Endothelial cell of coronary artery (primary cell): Measurements from ENCODE around the gene PHF23. TPM values are rescaled to one million over a fixed set of nuclear protein-coding genes. Genes with fewer than 3 reads are reported as not detected.

Experiments used
- total RNA-seq: library from RNA; depleted of rRNA; stranded (reverse); fragments of >200 nt; gene quantifications from 2 replicates; pipeline ENCODE4 v1.2.3, GENCODE V29; 2014

The PHF23 gene
- total RNA-seq, result 37.7 and 45.1 TPM in 2 replicates

GRCh38 chr17:7239091-7240027, at the start of gene PHF23:
PHF23 (minus strand) TSS chr17:7239457; CDS start chr17:7239279, 178 bp downstream.

GRCh38 chr17:7281074-7281952, 42.1 kb upstream of the PHF23 start, which contains the start of gene SLC2A4:
SLC2A4 (plus strand) TSS chr17:7281718; CDS start chr17:7281935, 217 bp downstream.

GRCh38 chr17:7262192-7262934, 23.1 kb upstream of the PHF23 start, which contains the start of gene CLDN7:
CLDN7 (minus strand) TSS chr17:7262478; CDS start chr17:7262043, 435 bp downstream.

GRCh38 chr17:7252176-7253043, 13.2 kb upstream of the PHF23 start, which contains the start of gene ELP5:
ELP5 (plus strand) TSS chr17:7252215; CDS start chr17:7252551, 336 bp downstream.

GRCh38 chr17:7251661-7252175, 12.5 kb upstream of the PHF23 start, which contains the start of gene CTDNEP1:
CTDNEP1 (minus strand) TSS chr17:7251734; CDS start chr17:7251296, 438 bp downstream.

GRCh38 chr17:7241783-7242716, 2.8 kb upstream of the PHF23 start, which contains the start of gene GABARAP:
GABARAP (minus strand) TSS chr17:7242449; CDS start chr17:7242330, 119 bp downstream.

GRCh38 chr17:7234083-7234951, 4.9 kb downstream of the PHF23 start, which contains the start of gene DVL2:
DVL2 (minus strand) TSS chr17:7234517; CDS start chr17:7234262, 255 bp downstream.

GRCh38 chr17:7219812-7220592, 19.3 kb downstream of the PHF23 start, which contains the start of the genes ACADVL and DLG4:
ACADVL (plus strand) TSS chr17:7219938; CDS start chr17:7219985, 47 bp downstream.
DLG4 (minus strand) TSS chr17:7219836.

Other genes starting within 250 kb of the PHF23 start
- not detected in 2 replicates for gene ALOX12, start 243.4 kb downstream of the PHF23 start, total RNA-seq
- gene RNASEK, start 226.8 kb downstream of the PHF23 start, total RNA-seq, result 39.8 and 43.5 TPM in 2 replicates
- gene BCL6B, start 216.4 kb downstream of the PHF23 start, total RNA-seq, result 82.0 and 127 TPM in 2 replicates
- 0.54 and 1.4 TPM in 2 replicates for gene SLC16A13, start 203.4 kb downstream of the PHF23 start, total RNA-seq
- gene SLC16A11, start 195.4 kb downstream of the PHF23 start, total RNA-seq, result 0.09 and 0.38 TPM in 2 replicates
- gene CLEC10A, start 159.2 kb downstream of the PHF23 start, total RNA-seq, result 0.19 and 0.54 TPM in 2 replicates
- gene ASGR2, start 124.6 kb downstream of the PHF23 start, total RNA-seq, result not detected in 2 replicates
- 9.2 TPM in 2 replicates for gene ASGR1, start 60.1 kb downstream of the PHF23 start, total RNA-seq
- gene DLG4, start 19.6 kb downstream of the PHF23 start, total RNA-seq, result 10.3 and 23.2 TPM in 2 replicates
- 192 and 322 TPM in 2 replicates for gene ACADVL, start 19.5 kb downstream of the PHF23 start, total RNA-seq
- gene DVL2, start 4.9 kb downstream of the PHF23 start, total RNA-seq, result 37.3 and 41.1 TPM in 2 replicates
- 92.4 and 120 TPM in 2 replicates for gene GABARAP, start 3.0 kb upstream of the PHF23 start, total RNA-seq
- gene CTDNEP1, start 12.3 kb upstream of the PHF23 start, total RNA-seq, result 19.3 and 39.2 TPM in 2 replicates
- gene ELP5, start 12.8 kb upstream of the PHF23 start, total RNA-seq, result 30.2 and 31.5 TPM in 2 replicates
- 13.4 and 15.9 TPM in 2 replicates for gene CLDN7, start 23.0 kb upstream of the PHF23 start, total RNA-seq
- under 0.01 TPM in 2 replicates for gene SLC2A4, start 42.3 kb upstream of the PHF23 start, total RNA-seq
- gene YBX2, start 55.2 kb upstream of the PHF23 start, total RNA-seq, result not detected in 2 replicates
- gene EIF5A, start 68.2 kb upstream of the PHF23 start, total RNA-seq, result 734 and 935 TPM in 2 replicates
- gene GPS2, start 75.9 kb upstream of the PHF23 start, total RNA-seq, result 26.1 and 27.3 TPM in 2 replicates
- 16.6 and 24.9 TPM in 2 replicates for gene NEURL4, start 89.9 kb upstream of the PHF23 start, total RNA-seq
- 0.45 and 0.66 TPM in 2 replicates for gene ACAP1, start 97.1 kb upstream of the PHF23 start, total RNA-seq
- gene KCTD11, start 112.7 kb upstream of the PHF23 start, total RNA-seq, result 2.2 and 3.6 TPM in 2 replicates
- not detected in 2 replicates for gene TMEM95, start 115.7 kb upstream of the PHF23 start, total RNA-seq
- under 0.01 and 0.28 TPM in 2 replicates for gene TNK1, start 141.6 kb upstream of the PHF23 start, total RNA-seq
- gene PLSCR3, start 155.1 kb upstream of the PHF23 start, total RNA-seq, result 16.8 and 23.6 TPM in 2 replicates
- 86.7 and 102 TPM in 2 replicates for gene TMEM256, start 164.6 kb upstream of the PHF23 start, total RNA-seq
- gene NLGN2, start 168.4 kb upstream of the PHF23 start, total RNA-seq, result 2.9 and 5.1 TPM in 2 replicates
- not detected in 2 replicates for gene SPEM1, start 180.9 kb upstream of the PHF23 start, total RNA-seq
- gene SPEM2, start 186.2 kb upstream of the PHF23 start, total RNA-seq, result not detected in 2 replicates
- not detected in 2 replicates for gene SPEM3, start 189.4 kb upstream of the PHF23 start, total RNA-seq
- 5.2 and 6.0 TPM in 2 replicates for gene TMEM102, start 196.0 kb upstream of the PHF23 start, total RNA-seq
- 0.09 and 0.94 TPM in 2 replicates for gene FGF11, start 200.1 kb upstream of the PHF23 start, total RNA-seq
- gene CHRNB1, start 205.6 kb upstream of the PHF23 start, total RNA-seq, result 4.4 and 6.6 TPM in 2 replicates
- 8.2 and 13.7 TPM in 2 replicates for gene ZBTB4, start 240.2 kb upstream of the PHF23 start, total RNA-seq
- not detected in 2 replicates for gene SLC35G6, start 242.0 kb upstream of the PHF23 start, total RNA-seq
- 79.3 and 81.6 TPM in 2 replicates for gene POLR2A, start 244.9 kb upstream of the PHF23 start, total RNA-seq